HCT116 (cell line): ENCODE data around the gene ZNF592. TPM values are rescaled to one million over a fixed set of nuclear protein-coding genes. Genes with fewer than 3 reads are reported as not detected.

Experiments used
- ATAC-seq: fragments of 200-7000 bp; cut with Tn5 transposase; 2 replicates; pipeline ENCODE4 v1.9.1; 2020; ENCODE audit warnings: mild to moderate bottlenecking, moderate library complexity
- BruUV-seq: library from RNA; stranded (reverse); fragments of 400-500 nt; replicated peaks from 2 replicates; lab custom pipeline; 2021; lab: Mats Ljungman, UMichigan
- CTCF ChIA-PET: fragments of 300-600 bp; sonication (Branson Sonifier 250); formaldehyde crosslinking; loops from one replicate; lab custom pipeline; 2021; ENCODE audit warnings: antibody characterized with exemption; lab: Charles Lee
- POLR2A ChIA-PET: fragments of 300-600, 350-600 bp; sonication (Branson Sonifier 250); formaldehyde crosslinking; loops from one replicate; lab custom pipeline; 2021; ENCODE audit warnings: antibody characterized with exemption; lab: Charles Lee
- RAD21 ChIA-PET, 2 experiments: fragments of 300-600 bp; sonication (Branson Sonifier 250); formaldehyde crosslinking; loops; one replicate each; lab custom pipeline; 2023; ENCODE audit warnings: low total read pairs in 2 of 2; ENCODE audit not compliant: uncharacterized antibody in 2 of 2, unreplicated experiment in 2 of 2, low non-redundant PET in 1 of 2; lab: Charles Lee
- DNase-seq: peaks from one replicate; pipeline ENCODE4 v3.0.0-alpha.2; 2010; ENCODE audit warnings: low read depth, low spot score
- H2AFZ ChIP-seq: fragments of 200-600 bp; shearing (Covaris generic), sonication (generic); 2 replicates; pipeline ENCODE4 v1.6.1; 2017; ENCODE audit warnings: low read depth, mixed run types, mixed read lengths, antibody characterized with exemption, low read length; ENCODE audit not compliant: poor library complexity, severe bottlenecking
- H3K27ac ChIP-seq: 2 replicates; pipeline ENCODE4 v1.5.1; 2012; ENCODE audit warnings: low read depth, low read length
- H3K27me3 ChIP-seq: fragments of 200-600 bp; sonication (generic); 2 replicates; pipeline ENCODE4 v1.6.1; 2016; ENCODE audit warnings: mixed run types, low read length, mixed read lengths; ENCODE audit not compliant: insufficient read depth
- H3K36me3 ChIP-seq, 2 experiments: fragments of 200-500 bp in 1 of 2; fragments of 200-600 bp in 1 of 2; sonication (Bioruptor generic) in 1 of 2; sonication (generic) in 1 of 2; 2 replicates each; pipeline versions ENCODE4 v1.5.1 to v1.6.1; 2014 to 2016; ENCODE audit warnings: low read length in 2 of 2, inconsistent platforms in 1 of 2, mixed read lengths in 1 of 2, mixed run types in 1 of 2; ENCODE audit not compliant: insufficient read depth in 2 of 2, control insufficient read depth in 1 of 2
- H3K4me1 ChIP-seq, 2 experiments: fragments of 200-600 bp in 1 of 2; sonication (generic) in 1 of 2; 2 replicates each; pipeline versions ENCODE4 v1.5.1 to v1.6.1; 2012 to 2017; ENCODE audit warnings: low read length in 2 of 2, inconsistent platforms in 1 of 2, mild to moderate bottlenecking in 1 of 2, mixed read lengths in 1 of 2, mixed run types in 1 of 2, moderate library complexity in 1 of 2; ENCODE audit not compliant: insufficient read depth in 2 of 2, control insufficient read depth in 1 of 2
- H3K4me2 ChIP-seq: fragments of 200-600 bp; sonication (generic); 2 replicates; pipeline ENCODE4 v1.6.1; 2017; ENCODE audit warnings: mixed run types, low read length, mixed read lengths
- H3K4me3 ChIP-seq, 2 experiments: fragments of 200-600 bp in 1 of 2; sonication (generic) in 1 of 2; replicated peaks in 1 of 2; 2 replicates each; pipeline ENCODE4 v1.5.1; 2011 to 2016; ENCODE audit warnings: low read length in 2 of 2, control low read depth in 1 of 2, low read depth in 1 of 2, mild to moderate bottlenecking in 1 of 2, mixed read lengths in 1 of 2, mixed run types in 1 of 2
- H3K79me2 ChIP-seq: fragments of 200-600 bp; sonication (generic); 2 replicates; pipeline ENCODE4 v1.6.1; 2017; ENCODE audit warnings: mild to moderate bottlenecking, mixed run types, low read length, moderate library complexity, mixed read lengths; ENCODE audit not compliant: insufficient read depth
- H3K9ac ChIP-seq: fragments of 200-600 bp; sonication (generic); 2 replicates; pipeline ENCODE4 v1.6.1; 2016; ENCODE audit warnings: low read length, mixed read lengths
- H3K9me2 ChIP-seq: fragments of 200-600 bp; sonication (generic), shearing (Covaris generic); 2 replicates; pipeline ENCODE4 v1.6.1; 2017; ENCODE audit warnings: mixed run types, mild to moderate bottlenecking, moderate library complexity; ENCODE audit not compliant: insufficient read depth
- H3K9me3 ChIP-seq, 2 experiments: fragments of 200-500 bp in 1 of 2; fragments of 200-600 bp in 1 of 2; sonication (Bioruptor generic) in 1 of 2; sonication (generic) in 1 of 2; 2 replicates each; pipeline ENCODE4 v1.6.1; 2014 to 2017; ENCODE audit warnings: low read length in 2 of 2, mixed read lengths in 2 of 2, inconsistent platforms in 1 of 2, low read depth in 1 of 2, mild to moderate bottlenecking in 1 of 2, mixed run types in 1 of 2, moderate library complexity in 1 of 2; ENCODE audit not compliant: control insufficient read depth in 1 of 2, insufficient read depth in 1 of 2
- H4K20me1 ChIP-seq: fragments of 200-600 bp; sonication (generic), shearing (Covaris generic); 2 replicates; pipeline ENCODE4 v1.6.1; 2017; ENCODE audit warnings: mixed run types, mild to moderate bottlenecking, moderate library complexity; ENCODE audit not compliant: insufficient read depth
- EZH2 ChIP-seq: fragments of 200-600 bp; sonication (generic); IDR thresholded peaks from 2 replicates; pipeline ENCODE4 v1.6.1; 2017; ENCODE audit warnings: antibody characterized with exemption, mixed run types
- RAD21 ChIP-seq: IDR thresholded peaks from 2 replicates; pipeline ENCODE4 v1.6.1; 2012; ENCODE audit warnings: low read depth, mild to moderate bottlenecking
- SP1 ChIP-seq: IDR thresholded peaks from 2 replicates; pipeline ENCODE4 v1.6.1; 2012; ENCODE audit warnings: low read depth
- ZFX ChIP-seq: fragments of 450-650 bp; IDR thresholded peaks from 2 replicates; pipeline ENCODE4 v1.6.1; 2017
- ZNF274 ChIP-seq: fragments of 200-500 bp; sonication (Bioruptor generic); IDR thresholded peaks from 2 replicates; pipeline ENCODE4 v1.6.1; 2014; ENCODE audit warnings: mild to moderate bottlenecking, low read depth, low read length, inconsistent platforms
- intact Hi-C: fragments of 100-400 bp; cut with micrococcal nuclease; formaldehyde crosslinking; loops from 2 replicates; pipeline ENCODE4 v1.10.0; 2022
- total RNA-seq: library from RNA; stranded (reverse); gene quantifications from one replicate; pipeline ENCODE4 v1.2.1, GENCODE V29; 2021; ENCODE audit not compliant: unreplicated experiment
- TF ChIP-seq, protein P1 (sequence below): IDR thresholded peaks from 2 replicates; pipeline ENCODE4 v1.6.1; 2012
- TF ChIP-seq, protein P2 (sequence below), 3 experiments: fragments of 200-600 bp in 1 of 3; sonication (generic) in 1 of 3; IDR thresholded peaks in 2 of 3; conservative IDR thresholded peaks in 1 of 3; 2 replicates each; pipeline ENCODE4 v1.5.1; 2012 to 2017; ENCODE audit warnings: low read depth in 2 of 3, low read length in 2 of 3, antibody characterized with exemption in 1 of 3, borderline replicate concordance in 1 of 3, control low read depth in 1 of 3, mild to moderate bottlenecking in 1 of 3, mixed read lengths in 1 of 3, mixed run types in 1 of 3, moderate library complexity in 1 of 3; ENCODE audit not compliant: insufficient read depth in 1 of 3

Gene ZNF592
- total RNA-seq, 1 experiment from 2014 or later = 26.4 TPM

DNA sequence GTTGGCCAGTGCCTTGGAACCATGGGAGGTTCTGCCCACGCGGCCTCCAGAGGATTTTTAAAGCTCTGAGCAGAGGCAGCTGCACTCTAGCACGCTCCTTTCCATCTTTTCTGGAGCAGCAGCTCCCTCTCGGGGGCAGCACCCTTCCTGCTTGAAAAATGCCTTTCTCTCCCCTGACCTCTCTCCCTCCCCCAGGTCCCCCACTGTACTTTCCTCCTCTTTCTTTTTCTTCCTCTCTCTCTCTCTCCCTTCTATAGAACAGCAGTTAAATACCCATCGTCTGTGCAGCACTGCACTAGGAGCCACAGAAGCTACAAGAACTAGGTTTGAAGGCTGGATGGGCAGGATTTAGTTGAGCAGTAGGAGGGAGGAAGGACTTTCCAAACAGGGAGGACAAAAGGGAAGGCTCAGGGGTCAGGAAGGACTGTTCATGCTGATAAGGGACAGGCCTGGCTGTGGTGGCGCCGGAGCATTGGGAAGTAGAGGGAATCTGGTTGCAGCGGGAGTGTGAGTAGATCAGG, 73.2 kb downstream of the ZNF592 start:
- Histone ChIP-seq H3K36me3 (no peaks in the 10 kb centered on the region), H2AFZ (no peak overlapping the region), H3K27ac (no peak overlapping the region), H3K79me2 (no peaks in the 10 kb centered on the region), H3K9me2 (no peaks in the 10 kb centered on the region), H4K20me1 (no peaks in the 10 kb centered on the region), H3K4me1 (peaks cover 14 to 29% of the 10 kb centered on the region in 2 experiments; a peak in 3 of 4 replicates), H3K4me2 (no peak overlapping the region), H3K27me3 (no peaks in the 10 kb centered on the region), H3K9ac (no peak overlapping the region), H3K9me3 (no peaks in the 10 kb centered on the region), H3K4me3 (no peak overlapping the region)
- DNase-seq (no peak), ATAC-seq (no peak)
- CTCF ChIA-PET = no interaction called here
- POLR2A ChIA-PET = no interaction called here
- intact Hi-C loops = loop anchor here (10.0 kb wide), 1 partner anchor 227 kb away; no protein-coding TSS in a partner anchor
- no TSS peak for BruUV-seq
- TF ChIP-seq ZNF274 = no peak
- peak; percentile 34 for TF ChIP-seq RAD21
- RAD21 ChIA-PET = no interaction called here

DNA sequence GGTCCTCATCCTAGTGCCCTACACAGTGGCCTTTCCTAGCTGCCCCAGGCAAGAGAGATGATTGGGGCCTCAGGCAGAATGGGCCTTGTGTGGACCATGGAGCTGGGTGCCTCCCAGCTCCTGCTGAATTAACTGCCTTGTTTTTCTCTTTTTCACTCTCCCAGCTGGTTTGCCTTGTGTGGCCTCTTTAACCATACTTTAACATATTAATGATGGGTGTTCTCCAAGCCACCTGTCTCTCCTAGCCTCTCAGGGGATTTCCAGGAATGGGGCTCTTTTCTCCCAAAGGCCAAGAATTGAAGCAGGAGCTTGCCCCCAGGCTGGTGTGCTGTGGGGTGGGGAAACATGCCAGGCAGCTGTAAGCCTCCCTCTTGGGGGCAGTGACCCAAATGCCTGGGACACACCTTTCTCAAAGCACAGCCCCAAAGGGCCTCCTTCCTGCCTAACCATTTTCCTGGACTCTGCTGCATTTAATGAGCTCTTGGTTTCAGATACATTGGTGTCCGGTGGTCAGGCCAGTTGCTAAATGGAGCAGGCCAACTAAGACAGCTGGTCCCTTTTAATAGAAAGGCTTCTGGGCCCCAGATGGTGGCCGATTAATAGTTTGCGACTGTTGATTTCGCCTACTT, 74.4 kb downstream of the ZNF592 start:
- Histone ChIP-seq H2AFZ (no peak overlapping the region), H3K27me3 (no peaks in the 10 kb centered on the region), H4K20me1 (no peaks in the 10 kb centered on the region), H3K27ac (no peak overlapping the region), H3K36me3 (no peaks in the 10 kb centered on the region), H3K9ac (no peak overlapping the region), H3K9me3 (no peaks in the 10 kb centered on the region), H3K9me2 (no peaks in the 10 kb centered on the region), H3K4me2 (no peak overlapping the region), H3K79me2 (no peaks in the 10 kb centered on the region), H3K4me3 (no peak overlapping the region), H3K4me1 (peaks cover 12 to 29% of the 10 kb centered on the region in 2 experiments; a peak in 3 of 4 replicates)
- ChIA-PET POLR2A (no interaction called here), RAD21 (no interaction called here), CTCF (interaction anchor here (0.6 to 1.5 kb wide), 3 partner anchors 47 to 105 kb away, joined by 3 to 4 read pairs (median 4); no protein-coding TSS in a partner anchor)
- no TSS peak for BruUV-seq
- DNase-seq (no peak), ATAC-seq (no peak)
- no peak for TF ChIP-seq ZNF274
- no peak for TF ChIP-seq SP1
- no peak for TF ChIP-seq ZFX
- TF ChIP-seq, protein P1, sequence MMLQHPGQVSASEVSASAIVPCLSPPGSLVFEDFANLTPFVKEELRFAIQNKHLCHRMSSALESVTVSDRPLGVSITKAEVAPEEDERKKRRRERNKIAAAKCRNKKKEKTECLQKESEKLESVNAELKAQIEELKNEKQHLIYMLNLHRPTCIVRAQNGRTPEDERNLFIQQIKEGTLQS = no peak
- TF ChIP-seq, protein P2, sequence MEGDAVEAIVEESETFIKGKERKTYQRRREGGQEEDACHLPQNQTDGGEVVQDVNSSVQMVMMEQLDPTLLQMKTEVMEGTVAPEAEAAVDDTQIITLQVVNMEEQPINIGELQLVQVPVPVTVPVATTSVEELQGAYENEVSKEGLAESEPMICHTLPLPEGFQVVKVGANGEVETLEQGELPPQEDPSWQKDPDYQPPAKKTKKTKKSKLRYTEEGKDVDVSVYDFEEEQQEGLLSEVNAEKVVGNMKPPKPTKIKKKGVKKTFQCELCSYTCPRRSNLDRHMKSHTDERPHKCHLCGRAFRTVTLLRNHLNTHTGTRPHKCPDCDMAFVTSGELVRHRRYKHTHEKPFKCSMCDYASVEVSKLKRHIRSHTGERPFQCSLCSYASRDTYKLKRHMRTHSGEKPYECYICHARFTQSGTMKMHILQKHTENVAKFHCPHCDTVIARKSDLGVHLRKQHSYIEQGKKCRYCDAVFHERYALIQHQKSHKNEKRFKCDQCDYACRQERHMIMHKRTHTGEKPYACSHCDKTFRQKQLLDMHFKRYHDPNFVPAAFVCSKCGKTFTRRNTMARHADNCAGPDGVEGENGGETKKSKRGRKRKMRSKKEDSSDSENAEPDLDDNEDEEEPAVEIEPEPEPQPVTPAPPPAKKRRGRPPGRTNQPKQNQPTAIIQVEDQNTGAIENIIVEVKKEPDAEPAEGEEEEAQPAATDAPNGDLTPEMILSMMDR (IDR thresholded peaks at IDR 0.05 in 2 of 3, conservative IDR thresholded peaks at IDR 0.05 in 1 of 3; ENCODE audit: borderline replicate concordance in 1 of 3, insufficient read depth in 1 of 3, low read depth in 2 of 3, low read length in 2 of 3) = no peak
- no peak for TF ChIP-seq EZH2
- intact Hi-C loops = loop anchor here (10.0 kb wide), 1 partner anchor 228 kb away; no protein-coding TSS in a partner anchor
